ENCODE results near the gene COX7A1.

The COX7A1 gene

GRCh38 chr19:36151144-36152018 lies 866 bp downstream of the COX7A1 start:
- no peak for TF ChIP-seq CTCF (IDR thresholded peaks at IDR 0.05; ENCODE audit: low read depth, low read length, missing control alignments)
- H3K4me3 ChIP-seq (ENCODE audit: low read depth, low read length) = no peak overlapping the region
- DNase-seq (ENCODE audit: low read depth) = no peak
- in situ Hi-C loops (cut with HindIII; ENCODE audit: low sequenced_read_pairs) = no loop called here

GRCh38 chr19:36150586-36150985 lies 1.7 kb downstream of the COX7A1 start:
- no peak for TF ChIP-seq CTCF (IDR thresholded peaks at IDR 0.05; ENCODE audit: low read depth, low read length, missing control alignments)
- H3K4me3 ChIP-seq (ENCODE audit: low read depth, low read length) = no peak overlapping the region
- DNase-seq (ENCODE audit: low read depth) = no peak
- in situ Hi-C loops (cut with HindIII; ENCODE audit: low sequenced_read_pairs) = no loop called here

- TF ChIP-seq CTCF (IDR thresholded peaks at IDR 0.05; ENCODE audit: low read depth, low read length, missing control alignments) = no peak
- in situ Hi-C loops (cut with HindIII; ENCODE audit: low sequenced_read_pairs) = no loop called here
- DNase-seq (ENCODE audit: low read depth) = no peak
- no peak overlapping the region for H3K4me3 ChIP-seq (ENCODE audit: low read depth, low read length)
Measured at GRCh38 chr19:36149673-36150406, 2.4 kb downstream of the COX7A1 start.

GRCh38 chr19:36144624-36145023 lies 7.6 kb downstream of the COX7A1 start:
- no peak overlapping the region for H3K4me3 ChIP-seq (ENCODE audit: low read depth, low read length)
- DNase-seq (ENCODE audit: low read depth) = no peak
- in situ Hi-C loops (cut with HindIII; ENCODE audit: low sequenced_read_pairs) = no loop called here
- no peak for TF ChIP-seq CTCF (IDR thresholded peaks at IDR 0.05; ENCODE audit: low read depth, low read length, missing control alignments)

GRCh38 chr19:36142496-36142895 lies 9.8 kb downstream of the COX7A1 start:
- H3K4me3 ChIP-seq (ENCODE audit: low read depth, low read length) = no peak overlapping the region
- DNase-seq (ENCODE audit: low read depth) = no peak
- in situ Hi-C loops (cut with HindIII; ENCODE audit: low sequenced_read_pairs) = no loop called here
- no peak for TF ChIP-seq CTCF (IDR thresholded peaks at IDR 0.05; ENCODE audit: low read depth, low read length, missing control alignments)

- TF ChIP-seq CTCF (IDR thresholded peaks at IDR 0.05; ENCODE audit: low read depth, low read length, missing control alignments) = no peak
- DNase-seq (ENCODE audit: low read depth) = no peak
- no peak overlapping the region for H3K4me3 ChIP-seq (ENCODE audit: low read depth, low read length)
- in situ Hi-C loops (cut with HindIII; ENCODE audit: low sequenced_read_pairs) = no loop called here
Measured at GRCh38 chr19:36142046-36142445, 10.2 kb downstream of the COX7A1 start.

All from astrocyte of the cerebellum (primary cell).